ENCODE results near the gene PLOD1. TPM values are rescaled to one million over a fixed set of nuclear protein-coding genes. Genes with fewer than 3 reads are reported as not detected.

Gene PLOD1
- total and polyA plus RNA-seq, 2 of the 13 experiments (the other 11 are each of a cell fraction or from before 2014, with no cell fraction given), result 70.1 to 318 TPM

DNA sequence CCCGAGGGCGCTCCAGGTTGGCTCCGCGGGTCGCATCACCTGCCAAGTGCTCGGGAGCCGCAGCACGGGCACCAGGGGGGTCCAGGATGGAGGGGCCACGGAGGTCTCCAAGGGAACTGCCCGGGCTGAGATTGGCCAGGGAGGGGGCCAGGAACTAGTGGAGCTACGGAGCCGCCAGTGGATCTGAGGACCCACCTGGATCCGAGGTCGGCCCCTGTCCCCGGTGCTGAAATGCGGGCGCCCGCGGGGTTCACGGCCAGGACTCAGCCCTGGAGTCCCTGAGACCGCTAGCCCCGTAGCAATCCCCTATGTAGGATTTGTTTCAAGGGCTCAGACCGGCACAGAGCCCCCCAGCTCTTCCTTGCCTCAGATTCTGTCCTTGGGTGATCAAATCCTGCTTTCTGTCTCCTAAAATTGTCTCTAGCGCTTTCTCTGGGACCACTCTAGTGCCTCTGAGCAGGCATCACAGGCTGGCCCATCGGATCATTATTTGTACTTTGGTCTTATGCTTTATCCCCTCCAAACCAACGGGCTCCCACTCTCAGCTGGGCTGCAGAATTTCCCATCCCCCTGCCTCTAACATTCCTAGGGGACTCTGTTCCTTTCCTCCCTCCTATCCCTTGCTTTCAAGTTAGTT, 35.6 kb upstream of the PLOD1 start (continued):
- TF ChIP-seq REPIN1 (CRISPR knock-in tag; IDR thresholded peaks at IDR 0.05; ENCODE audit: borderline replicate concordance, low read depth) (no peak), HES4 (CRISPR knock-in tag; IDR thresholded peaks at IDR 0.05; ENCODE audit: borderline replicate concordance) (0 out of 2 replicates have a peak, but pooled peaks have one; percentile 46), TGIF2 (CRISPR knock-in tag; IDR thresholded peaks at IDR 0.05) (no peak), LCORL (IDR thresholded peaks at IDR 0.05) (no peak), LCORL (CRISPR knock-in tag; IDR thresholded peaks at IDR 0.05) (no peak), ZNF430 (CRISPR knock-in tag; IDR thresholded peaks at IDR 0.05) (peak; percentile 46; the same call in 1 of the 2 replicates), HDAC2 (CRISPR knock-in tag; IDR thresholded peaks at IDR 0.05) (no peak), ATAD3A (CRISPR knock-in tag; IDR thresholded peaks at IDR 0.05) (no peak), ZSCAN12 (CRISPR knock-in tag; IDR thresholded peaks at IDR 0.05) (no peak), ZNF530 (CRISPR knock-in tag; IDR thresholded peaks at IDR 0.05; ENCODE audit: low read depth) (no peak), ZMAT3 (CRISPR knock-in tag; conservative IDR thresholded peaks at IDR 0.05) (0 out of 2 replicates have a peak, but pooled peaks have one; percentile 55), ZNF589 (CRISPR knock-in tag; conservative IDR thresholded peaks at IDR 0.05) (no peak), ZFP36 (IDR thresholded peaks at IDR 0.05; ENCODE audit: borderline replicate concordance, low read depth, low read length, partially characterized antibody) (no peak), ONECUT2 (CRISPR knock-in tag; IDR thresholded peaks at IDR 0.05) (no peak), SNAPC2 (CRISPR knock-in tag; IDR thresholded peaks at IDR 0.05) (no peak), ZBTB38 (CRISPR knock-in tag; IDR thresholded peaks at IDR 0.05) (no peak), ZFP37 (CRISPR knock-in tag; IDR thresholded peaks at IDR 0.05; ENCODE audit: borderline replicate concordance) (no peak), ZNF124 (CRISPR knock-in tag; IDR thresholded peaks at IDR 0.05) (no peak), RBM39 (IDR thresholded peaks at IDR 0.05; ENCODE audit: low read depth, low read length, poor library complexity, severe bottlenecking) (no peak), TEF (CRISPR knock-in tag; IDR thresholded peaks at IDR 0.05) (peak; percentile 35; the same call in 1 of the 2 replicates), ZNF724P (CRISPR knock-in tag; IDR thresholded peaks at IDR 0.05; ENCODE audit: borderline replicate concordance) (no peak), FOXJ3 (CRISPR knock-in tag; IDR thresholded peaks at IDR 0.05; ENCODE audit: borderline replicate concordance) (no peak), ZNF550 (CRISPR knock-in tag; IDR thresholded peaks at IDR 0.05; ENCODE audit: borderline replicate concordance) (no peak), NKX3-1 (CRISPR knock-in tag; IDR thresholded peaks at IDR 0.05) (0 out of 2 replicates have a peak, but pooled peaks have one; percentile 48), ZBTB3 (CRISPR knock-in tag; IDR thresholded peaks at IDR 0.05; ENCODE audit: borderline replicate concordance, low read depth) (no peak), TBP (CRISPR knock-in tag; IDR thresholded peaks at IDR 0.05) (no peak)
- TF ChIP-seq, protein P1, sequence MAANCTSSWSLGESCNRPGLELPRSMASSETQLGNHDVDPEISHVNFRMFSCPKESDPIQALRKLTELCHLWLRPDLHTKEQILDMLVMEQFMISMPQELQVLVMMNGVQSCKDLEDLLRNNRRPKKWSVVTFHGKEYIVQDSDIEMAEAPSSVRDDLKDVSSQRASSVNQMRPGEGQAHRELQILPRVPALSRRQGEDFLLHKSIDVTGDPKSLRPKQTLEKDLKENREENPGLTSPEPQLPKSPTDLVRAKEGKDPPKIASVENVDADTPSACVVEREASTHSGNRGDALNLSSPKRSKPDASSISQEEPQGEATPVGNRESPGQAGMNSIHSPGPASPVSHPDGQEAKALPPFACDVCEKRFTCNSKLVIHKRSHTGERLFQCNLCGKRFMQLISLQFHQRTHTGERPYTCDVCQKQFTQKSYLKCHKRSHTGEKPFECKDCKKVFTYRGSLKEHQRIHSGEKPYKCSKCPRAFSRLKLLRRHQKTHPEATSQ (CRISPR knock-in tag; IDR thresholded peaks at IDR 0.05; ENCODE audit: borderline replicate concordance), result no peak
- TF ChIP-seq, protein P2, sequence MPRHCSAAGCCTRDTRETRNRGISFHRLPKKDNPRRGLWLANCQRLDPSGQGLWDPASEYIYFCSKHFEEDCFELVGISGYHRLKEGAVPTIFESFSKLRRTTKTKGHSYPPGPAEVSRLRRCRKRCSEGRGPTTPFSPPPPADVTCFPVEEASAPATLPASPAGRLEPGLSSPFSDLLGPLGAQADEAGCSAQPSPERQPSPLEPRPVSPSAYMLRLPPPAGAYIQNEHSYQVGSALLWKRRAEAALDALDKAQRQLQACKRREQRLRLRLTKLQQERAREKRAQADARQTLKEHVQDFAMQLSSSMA (CRISPR knock-in tag; IDR thresholded peaks at IDR 0.05), result no peak
- TF ChIP-seq, protein P3, sequence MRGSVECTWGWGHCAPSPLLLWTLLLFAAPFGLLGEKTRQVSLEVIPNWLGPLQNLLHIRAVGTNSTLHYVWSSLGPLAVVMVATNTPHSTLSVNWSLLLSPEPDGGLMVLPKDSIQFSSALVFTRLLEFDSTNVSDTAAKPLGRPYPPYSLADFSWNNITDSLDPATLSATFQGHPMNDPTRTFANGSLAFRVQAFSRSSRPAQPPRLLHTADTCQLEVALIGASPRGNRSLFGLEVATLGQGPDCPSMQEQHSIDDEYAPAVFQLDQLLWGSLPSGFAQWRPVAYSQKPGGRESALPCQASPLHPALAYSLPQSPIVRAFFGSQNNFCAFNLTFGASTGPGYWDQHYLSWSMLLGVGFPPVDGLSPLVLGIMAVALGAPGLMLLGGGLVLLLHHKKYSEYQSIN (CRISPR knock-in tag; IDR thresholded peaks at IDR 0.05; ENCODE audit: borderline replicate concordance), result no peak
